Stimulated activated CD8-positive, alpha-beta memory T cell treated with anti-CD3 and anti-CD28 coated beads, Interleukin-12 subunit alpha, Interleukin-12 subunit beta, amount 100 ng/mL, for 4 hours (primary cell): ENCODE results near the gene FBXO17.

Source experiments
- DNase-seq: peaks from one replicate; pipeline ENCODE4 v3.0.0-alpha.2; 2020; ENCODE audit warnings: low read depth

The FBXO17 gene

DNA sequence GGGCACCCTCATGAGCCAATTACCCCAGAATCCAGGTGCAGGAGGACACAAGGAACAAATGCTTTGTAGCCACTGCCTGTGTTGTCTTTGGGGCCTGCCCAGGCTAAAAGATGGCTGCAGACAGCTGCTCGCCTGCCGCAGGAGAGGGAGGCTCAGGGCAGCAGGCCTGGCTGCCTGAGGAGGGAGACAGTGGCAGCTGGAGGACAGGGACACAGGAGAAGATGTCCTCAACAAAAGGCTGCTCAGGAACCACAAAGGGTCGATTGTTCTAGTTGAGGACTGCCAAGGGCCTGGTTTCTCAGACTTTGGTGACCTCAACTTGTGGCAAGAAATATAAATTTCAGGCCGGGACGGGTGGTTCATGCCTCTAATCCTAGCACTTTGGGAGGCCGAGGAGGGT lies 83.8 kb downstream of the FBXO17 start:
- DNase-seq = no peak
